GM19452 (cell line): ENCODE results near the gene LRRC8E.
"Not testable (repeated sequence)": the region's sequence is repeated elsewhere in the genome, so short reads cannot be mapped to it uniquely, and the experiment has no call there.

Source experiments
- ATAC-seq: cut with Tn5 transposase; IDR thresholded peaks from one replicate; pipeline ENCODE4 v1.9.1; 2021; ENCODE audit not compliant: unreplicated experiment

The LRRC8E gene

GRCh38 chr19:7853770-7854128, 34.6 kb upstream of the LRRC8E start:
- ATAC-seq = no peak

- ATAC-seq = no peak
Measured at GRCh38 chr19:7855426-7856108, 32.7 kb upstream of the LRRC8E start.

GRCh38 chr19:7856109-7856591, 32.2 kb upstream of the LRRC8E start:
- ATAC-seq = no peak

GRCh38 chr19:7856679-7857663, 31.3 kb upstream of the LRRC8E start:
- no peak for ATAC-seq

GRCh38 chr19:7857727-7858108, 30.6 kb upstream of the LRRC8E start:
- no peak for ATAC-seq

GRCh38 chr19:7858109-7858770, 30.1 kb upstream of the LRRC8E start:
- ATAC-seq = no peak

GRCh38 chr19:7859087-7859486, 29.2 kb upstream of the LRRC8E start:
- ATAC-seq = not testable (repeated sequence)

- no peak for ATAC-seq
Measured at GRCh38 chr19:7859831-7860713, 28.2 kb upstream of the LRRC8E start.

GRCh38 chr19:7860714-7861618, 27.3 kb upstream of the LRRC8E start:
- ATAC-seq = no peak

- no peak for ATAC-seq
Measured at GRCh38 chr19:7861619-7862412, 26.5 kb upstream of the LRRC8E start.

- ATAC-seq = no peak
Measured at GRCh38 chr19:7862413-7862951, 25.8 kb upstream of the LRRC8E start.

- ATAC-seq = no peak
Measured at GRCh38 chr19:7863157-7863970, 24.9 kb upstream of the LRRC8E start.

- no peak for ATAC-seq
Measured at GRCh38 chr19:7863971-7864689, 24.2 kb upstream of the LRRC8E start.

- no peak for ATAC-seq
Measured at GRCh38 chr19:7864690-7865074, 23.6 kb upstream of the LRRC8E start.

- no peak for ATAC-seq
Measured at GRCh38 chr19:7865262-7865911, 22.9 kb upstream of the LRRC8E start.

GRCh38 chr19:7866399-7867091, 21.8 kb upstream of the LRRC8E start:
- ATAC-seq = no peak
